GM23338 (cell line): ENCODE measurements around the gene CELA2B. TPM values are rescaled to one million over a fixed set of nuclear protein-coding genes. Genes with fewer than 3 reads are reported as not detected.

Experiments
- ATAC-seq: fragments of 200-7000 bp; cut with Tn5 transposase; 3 replicates; pipeline ENCODE4 v1.9.1; 2020
- DNase-seq: peaks from one replicate; pipeline ENCODE4 v3.0.0-alpha.2; 2015; ENCODE audit warnings: low spot score
- H2AFZ ChIP-seq: fragments of 200-600 bp; sonication (generic); 2 replicates; pipeline ENCODE4 v1.8.0; 2016; ENCODE audit warnings: antibody characterized with exemption, mild to moderate bottlenecking, moderate library complexity
- H3F3A ChIP-seq: fragments of 200-600 bp; sonication (generic); replicated peaks from 2 replicates; pipeline ENCODE4 v1.8.0; 2017; ENCODE audit warnings: antibody characterized with exemption, mixed run types, low read depth
- H3K27ac ChIP-seq: fragments of 200-600 bp; sonication (generic); 2 replicates; pipeline ENCODE4 v1.6.1; 2016; ENCODE audit warnings: low read depth
- H3K27me3 ChIP-seq: fragments of 200-600 bp; sonication (generic); 2 replicates; pipeline ENCODE4 v1.8.0; 2016; ENCODE audit warnings: mild to moderate bottlenecking, mixed run types, moderate library complexity; ENCODE audit not compliant: insufficient read depth
- H3K36me3 ChIP-seq: fragments of 200-600 bp; sonication (generic); 2 replicates; pipeline ENCODE4 v1.8.0; 2016; ENCODE audit warnings: mild to moderate bottlenecking; ENCODE audit not compliant: insufficient read depth
- H3K4me1 ChIP-seq: fragments of 200-600 bp; sonication (generic); 2 replicates; pipeline ENCODE4 v1.8.0; 2016; ENCODE audit warnings: mild to moderate bottlenecking, moderate library complexity; ENCODE audit not compliant: insufficient read depth
- H3K4me2 ChIP-seq: fragments of 200-600 bp; sonication (generic); 2 replicates; pipeline ENCODE4 v1.7.1; 2017; ENCODE audit warnings: mixed run types
- H3K4me3 ChIP-seq: fragments of 200-600 bp; sonication (generic); 2 replicates; pipeline ENCODE4 v1.6.1; 2016; ENCODE audit warnings: mixed run types
- H3K79me2 ChIP-seq: fragments of 200-600 bp; sonication (generic); replicated peaks from 2 replicates; pipeline ENCODE4 v1.8.0; 2017; ENCODE audit warnings: mild to moderate bottlenecking; ENCODE audit not compliant: insufficient read depth
- H3K9me2 ChIP-seq: fragments of 200-600 bp; sonication (generic); 2 replicates; pipeline ENCODE4 v1.8.0; 2017; ENCODE audit not compliant: insufficient read depth
- H4K20me1 ChIP-seq: fragments of 200-600 bp; sonication (generic); replicated peaks from 2 replicates; pipeline ENCODE4 v1.8.0; 2017; ENCODE audit warnings: mild to moderate bottlenecking; ENCODE audit not compliant: insufficient read depth
- H3K27ac Mint-ChIP-seq: 2 replicates; pipeline ENCODE4 v1.8.0; 2020; ENCODE audit warnings: inconsistent platforms, mild to moderate bottlenecking, moderate library complexity, mixed read lengths
- H3K27me3 Mint-ChIP-seq: 3 replicates; pipeline ENCODE4 v1.8.0; 2022; ENCODE audit warnings: low read depth, mild to moderate bottlenecking, moderate library complexity, mixed read lengths, inconsistent platforms; ENCODE audit not compliant: insufficient read depth, poor library complexity
- H3K36me3 Mint-ChIP-seq: 3 replicates; pipeline ENCODE4 v1.8.0; 2021; ENCODE audit warnings: low read depth, mild to moderate bottlenecking, inconsistent platforms, moderate library complexity, mixed read lengths
- H3K4me1 Mint-ChIP-seq: 3 replicates; pipeline ENCODE4 v1.8.0; 2020; ENCODE audit warnings: mild to moderate bottlenecking, inconsistent platforms, mixed read lengths
- H3K4me3 Mint-ChIP-seq: 3 replicates; pipeline ENCODE4 v1.8.0; 2021; ENCODE audit warnings: moderate library complexity, mild to moderate bottlenecking, inconsistent platforms, mixed read lengths
- H3K9me3 Mint-ChIP-seq: 3 replicates; pipeline ENCODE4 v1.8.0; 2020; ENCODE audit warnings: moderate library complexity, mild to moderate bottlenecking, inconsistent platforms, mixed read lengths
- CREB1 ChIP-seq: fragments of 250-450 bp; sonication (Bioruptor Pico); IDR thresholded peaks from 2 replicates; pipeline ENCODE4 v1.5.0; 2020; ENCODE audit warnings: low read depth, mild to moderate bottlenecking, moderate library complexity
- EZH2phosphoT487 ChIP-seq: fragments of 200-600 bp; sonication (generic); IDR thresholded peaks from one replicate; pipeline ENCODE4 v1.8.1; 2018; ENCODE audit warnings: antibody characterized with exemption; ENCODE audit not compliant: unreplicated experiment
- NANOG ChIP-seq: IDR thresholded peaks from 2 replicates; pipeline ENCODE4 v1.6.1; 2016; ENCODE audit warnings: antibody characterized with exemption, borderline replicate concordance
- POLR2AphosphoS5 ChIP-seq: IDR thresholded peaks from 2 replicates; pipeline ENCODE4 v1.6.1; 2016; ENCODE audit warnings: antibody characterized with exemption, low read depth
- STAT1 ChIP-seq: IDR thresholded peaks from one replicate; pipeline ENCODE4 v1.6.1; 2016; ENCODE audit warnings: antibody characterized with exemption; ENCODE audit not compliant: unreplicated experiment
- ZNF114 ChIP-seq: fragments of 250-450 bp; sonication (Bioruptor Pico); IDR thresholded peaks from 2 replicates; pipeline ENCODE4 v1.5.0; 2020; ENCODE audit warnings: mild to moderate bottlenecking, moderate library complexity
- ZNF331 ChIP-seq: fragments of 250-450 bp; sonication (Bioruptor Pico); IDR thresholded peaks from 2 replicates; pipeline ENCODE4 v1.5.0; 2020; ENCODE audit warnings: low read depth, mild to moderate bottlenecking, moderate library complexity
- polyA plus RNA-seq: library from polyadenylated mRNA; unstranded; fragments of >200 nt; fragmentation: Nextera tagmentation; extraction: Ambion mirVana; gene quantifications from 2 replicates; pipeline ENCODE4 v1.2.1, GENCODE V29; 2016
- total RNA-seq: library from RNA; depleted of rRNA; stranded (reverse); fragments of >200 nt; shearing (Covaris generic); gene quantifications from 2 replicates; pipeline ENCODE4 v1.2.3, GENCODE V29; 2014
- TF ChIP-seq, protein P1 (sequence below): fragments of 250-450 bp; sonication (Bioruptor Pico); IDR thresholded peaks from 2 replicates; pipeline ENCODE4 v1.5.0; 2020; ENCODE audit warnings: mild to moderate bottlenecking, moderate library complexity
- TF ChIP-seq, protein P2 (sequence below): IDR thresholded peaks from one replicate; pipeline ENCODE4 v1.6.1; 2018; ENCODE audit warnings: antibody characterized with exemption; ENCODE audit not compliant: unreplicated experiment

The CELA2B gene
- total and polyA plus RNA-seq, 2 experiments from 2014 or later = not detected

DNA sequence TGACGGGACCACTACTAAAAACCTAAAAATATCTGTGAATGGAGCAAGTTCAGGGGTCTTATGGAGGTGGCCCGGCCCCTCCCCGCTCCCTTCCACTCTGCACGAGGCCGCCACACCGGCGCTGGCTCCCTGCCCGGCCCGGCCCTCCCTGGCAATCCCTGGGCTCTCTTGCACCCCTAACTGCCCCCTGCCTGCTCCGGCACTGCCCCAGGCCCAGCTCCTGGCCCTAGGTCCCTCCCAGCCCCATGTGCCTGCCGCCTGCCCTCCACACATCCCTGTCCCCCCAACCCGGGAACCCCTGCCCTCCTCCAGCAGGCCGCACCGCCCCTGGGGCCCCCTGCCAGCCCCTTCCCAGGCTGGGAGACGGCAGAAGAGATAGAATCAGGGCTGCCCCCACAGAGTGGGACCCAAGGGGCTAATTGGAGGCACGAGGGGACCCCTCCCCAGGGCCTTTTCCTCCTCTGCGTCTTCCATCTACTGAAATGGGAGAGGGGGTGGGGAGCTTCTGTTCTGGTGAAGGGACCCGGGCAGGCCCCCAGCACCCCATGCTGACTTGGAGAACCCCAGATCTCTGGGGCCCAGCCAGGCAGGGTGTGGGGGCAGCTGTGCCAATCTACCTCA, 47.0 kb upstream of the CELA2B start:
- H3K36me3 ChIP-seq = no peaks in the 10 kb centered on the region
- H3K4me2 ChIP-seq = no peak overlapping the region
- Mint-ChIP-seq H3K27ac (no peak overlapping the region), H3K9me3 (no peaks in the 10 kb centered on the region), H3K27me3 (peaks cover 14% of the 10 kb centered on the region), H3K36me3 (no peaks in the 10 kb centered on the region; the same call in 2 of the 3 replicates), H3K4me3 (no peak overlapping the region), H3K4me1 (peaks cover 11% of the 10 kb centered on the region; the same call in 2 of the 3 replicates)
- no peaks in the 10 kb centered on the region for H4K20me1 ChIP-seq
- no peaks in the 10 kb centered on the region for H3K79me2 ChIP-seq
- H3K9me2 ChIP-seq = no peaks in the 10 kb centered on the region
- H2AFZ ChIP-seq = no peak overlapping the region
- H3F3A ChIP-seq = no peaks in the 10 kb centered on the region
- no peak overlapping the region for H3K4me3 ChIP-seq
- TF ChIP-seq ZNF331 = no peak
- TF ChIP-seq, protein P1, sequence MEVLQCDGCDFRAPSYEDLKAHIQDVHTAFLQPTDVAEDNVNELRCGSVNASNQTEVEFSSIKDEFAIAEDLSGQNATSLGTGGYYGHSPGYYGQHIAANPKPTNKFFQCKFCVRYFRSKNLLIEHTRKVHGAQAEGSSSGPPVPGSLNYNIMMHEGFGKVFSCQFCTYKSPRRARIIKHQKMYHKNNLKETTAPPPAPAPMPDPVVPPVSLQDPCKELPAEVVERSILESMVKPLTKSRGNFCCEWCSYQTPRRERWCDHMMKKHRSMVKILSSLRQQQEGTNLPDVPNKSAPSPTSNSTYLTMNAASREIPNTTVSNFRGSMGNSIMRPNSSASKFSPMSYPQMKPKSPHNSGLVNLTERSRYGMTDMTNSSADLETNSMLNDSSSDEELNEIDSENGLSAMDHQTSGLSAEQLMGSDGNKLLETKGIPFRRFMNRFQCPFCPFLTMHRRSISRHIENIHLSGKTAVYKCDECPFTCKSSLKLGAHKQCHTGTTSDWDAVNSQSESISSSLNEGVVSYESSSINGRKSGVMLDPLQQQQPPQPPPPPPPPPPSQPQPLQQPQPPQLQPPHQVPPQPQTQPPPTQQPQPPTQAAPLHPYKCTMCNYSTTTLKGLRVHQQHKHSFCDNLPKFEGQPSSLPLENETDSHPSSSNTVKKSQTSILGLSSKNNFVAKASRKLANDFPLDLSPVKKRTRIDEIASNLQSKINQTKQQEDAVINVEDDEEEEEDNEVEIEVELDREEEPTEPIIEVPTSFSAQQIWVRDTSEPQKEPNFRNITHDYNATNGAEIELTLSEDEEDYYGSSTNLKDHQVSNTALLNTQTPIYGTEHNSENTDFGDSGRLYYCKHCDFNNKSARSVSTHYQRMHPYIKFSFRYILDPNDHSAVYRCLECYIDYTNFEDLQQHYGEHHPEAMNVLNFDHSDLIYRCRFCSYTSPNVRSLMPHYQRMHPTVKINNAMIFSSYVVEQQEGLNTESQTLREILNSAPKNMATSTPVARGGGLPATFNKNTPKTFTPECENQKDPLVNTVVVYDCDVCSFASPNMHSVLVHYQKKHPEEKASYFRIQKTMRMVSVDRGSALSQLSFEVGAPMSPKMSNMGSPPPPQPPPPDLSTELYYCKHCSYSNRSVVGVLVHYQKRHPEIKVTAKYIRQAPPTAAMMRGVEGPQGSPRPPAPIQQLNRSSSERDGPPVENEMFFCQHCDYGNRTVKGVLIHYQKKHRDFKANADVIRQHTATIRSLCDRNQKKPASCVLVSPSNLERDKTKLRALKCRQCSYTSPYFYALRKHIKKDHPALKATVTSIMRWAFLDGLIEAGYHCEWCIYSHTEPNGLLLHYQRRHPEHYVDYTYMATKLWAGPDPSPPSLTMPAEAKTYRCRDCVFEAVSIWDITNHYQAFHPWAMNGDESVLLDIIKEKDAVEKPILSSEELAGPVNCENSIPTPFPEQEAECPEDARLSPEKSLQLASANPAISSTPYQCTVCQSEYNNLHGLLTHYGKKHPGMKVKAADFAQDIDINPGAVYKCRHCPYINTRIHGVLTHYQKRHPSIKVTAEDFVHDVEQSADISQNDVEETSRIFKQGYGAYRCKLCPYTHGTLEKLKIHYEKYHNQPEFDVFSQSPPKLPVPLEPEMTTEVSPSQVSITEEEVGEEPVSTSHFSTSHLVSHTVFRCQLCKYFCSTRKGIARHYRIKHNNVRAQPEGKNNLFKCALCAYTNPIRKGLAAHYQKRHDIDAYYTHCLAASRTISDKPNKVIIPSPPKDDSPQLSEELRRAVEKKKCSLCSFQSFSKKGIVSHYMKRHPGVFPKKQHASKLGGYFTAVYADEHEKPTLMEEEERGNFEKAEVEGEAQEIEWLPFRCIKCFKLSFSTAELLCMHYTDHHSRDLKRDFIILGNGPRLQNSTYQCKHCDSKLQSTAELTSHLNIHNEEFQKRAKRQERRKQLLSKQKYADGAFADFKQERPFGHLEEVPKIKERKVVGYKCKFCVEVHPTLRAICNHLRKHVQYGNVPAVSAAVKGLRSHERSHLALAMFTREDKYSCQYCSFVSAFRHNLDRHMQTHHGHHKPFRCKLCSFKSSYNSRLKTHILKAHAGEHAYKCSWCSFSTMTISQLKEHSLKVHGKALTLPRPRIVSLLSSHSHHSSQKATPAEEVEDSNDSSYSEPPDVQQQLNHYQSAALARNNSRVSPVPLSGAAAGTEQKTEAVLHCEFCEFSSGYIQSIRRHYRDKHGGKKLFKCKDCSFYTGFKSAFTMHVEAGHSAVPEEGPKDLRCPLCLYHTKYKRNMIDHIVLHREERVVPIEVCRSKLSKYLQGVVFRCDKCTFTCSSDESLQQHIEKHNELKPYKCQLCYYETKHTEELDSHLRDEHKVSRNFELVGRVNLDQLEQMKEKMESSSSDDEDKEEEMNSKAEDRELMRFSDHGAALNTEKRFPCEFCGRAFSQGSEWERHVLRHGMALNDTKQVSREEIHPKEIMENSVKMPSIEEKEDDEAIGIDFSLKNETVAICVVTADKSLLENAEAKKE (CRISPR knock-in tag) = no peak
- no peak for ATAC-seq
- DNase-seq = no peak
- H3K27me3 ChIP-seq = no peaks in the 10 kb centered on the region
- H3K4me1 ChIP-seq = no peaks in the 10 kb centered on the region
- no peak overlapping the region for H3K27ac ChIP-seq

DNA sequence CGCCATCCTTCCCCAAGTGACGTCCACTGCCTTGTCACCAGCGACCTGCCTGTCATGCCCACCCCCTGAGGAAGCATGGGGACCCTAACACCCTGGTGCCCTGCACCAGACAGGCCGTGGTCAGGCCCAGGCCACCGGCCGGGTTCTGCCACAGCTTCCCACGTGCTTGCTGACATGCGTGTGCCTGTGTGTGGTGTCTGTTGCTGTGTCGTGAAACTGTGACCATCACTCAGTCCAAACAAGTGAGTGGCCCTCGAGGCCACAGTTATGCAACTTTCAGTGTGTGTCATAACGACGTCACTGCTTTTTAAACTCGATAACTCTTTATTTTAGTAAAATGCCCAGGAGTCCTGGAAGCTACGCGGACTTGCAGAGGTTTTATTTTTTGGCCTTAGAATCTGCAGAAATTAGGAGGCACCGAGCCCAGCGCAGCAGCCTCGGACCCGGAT, 46.2 kb upstream of the CELA2B start:
- Histone ChIP-seq H2AFZ (no peak overlapping the region), H3K4me2 (no peak overlapping the region), H3K4me1 (no peaks in the 10 kb centered on the region), H4K20me1 (no peaks in the 10 kb centered on the region), H3F3A (no peaks in the 10 kb centered on the region), H3K9me2 (no peaks in the 10 kb centered on the region), H3K27ac (no peak overlapping the region; the same call in 1 of the 2 replicates), H3K27me3 (no peaks in the 10 kb centered on the region), H3K79me2 (no peaks in the 10 kb centered on the region), H3K36me3 (no peaks in the 10 kb centered on the region), H3K4me3 (no peak overlapping the region)
- Mint-ChIP-seq H3K4me1 (peaks cover 11% of the 10 kb centered on the region; the same call in 2 of the 3 replicates), H3K27ac (no peak overlapping the region), H3K36me3 (no peaks in the 10 kb centered on the region; the same call in 2 of the 3 replicates), H3K4me3 (no peak overlapping the region), H3K27me3 (peaks cover 12% of the 10 kb centered on the region), H3K9me3 (no peaks in the 10 kb centered on the region)
- no peak for DNase-seq
- ATAC-seq = no peak
- no peak for TF ChIP-seq CREB1 (CRISPR knock-in tag)
- no peak for TF ChIP-seq ZNF114 (CRISPR knock-in tag)
- no peak for TF ChIP-seq EZH2phosphoT487
- TF ChIP-seq NANOG = no peak
- TF ChIP-seq, protein P2, sequence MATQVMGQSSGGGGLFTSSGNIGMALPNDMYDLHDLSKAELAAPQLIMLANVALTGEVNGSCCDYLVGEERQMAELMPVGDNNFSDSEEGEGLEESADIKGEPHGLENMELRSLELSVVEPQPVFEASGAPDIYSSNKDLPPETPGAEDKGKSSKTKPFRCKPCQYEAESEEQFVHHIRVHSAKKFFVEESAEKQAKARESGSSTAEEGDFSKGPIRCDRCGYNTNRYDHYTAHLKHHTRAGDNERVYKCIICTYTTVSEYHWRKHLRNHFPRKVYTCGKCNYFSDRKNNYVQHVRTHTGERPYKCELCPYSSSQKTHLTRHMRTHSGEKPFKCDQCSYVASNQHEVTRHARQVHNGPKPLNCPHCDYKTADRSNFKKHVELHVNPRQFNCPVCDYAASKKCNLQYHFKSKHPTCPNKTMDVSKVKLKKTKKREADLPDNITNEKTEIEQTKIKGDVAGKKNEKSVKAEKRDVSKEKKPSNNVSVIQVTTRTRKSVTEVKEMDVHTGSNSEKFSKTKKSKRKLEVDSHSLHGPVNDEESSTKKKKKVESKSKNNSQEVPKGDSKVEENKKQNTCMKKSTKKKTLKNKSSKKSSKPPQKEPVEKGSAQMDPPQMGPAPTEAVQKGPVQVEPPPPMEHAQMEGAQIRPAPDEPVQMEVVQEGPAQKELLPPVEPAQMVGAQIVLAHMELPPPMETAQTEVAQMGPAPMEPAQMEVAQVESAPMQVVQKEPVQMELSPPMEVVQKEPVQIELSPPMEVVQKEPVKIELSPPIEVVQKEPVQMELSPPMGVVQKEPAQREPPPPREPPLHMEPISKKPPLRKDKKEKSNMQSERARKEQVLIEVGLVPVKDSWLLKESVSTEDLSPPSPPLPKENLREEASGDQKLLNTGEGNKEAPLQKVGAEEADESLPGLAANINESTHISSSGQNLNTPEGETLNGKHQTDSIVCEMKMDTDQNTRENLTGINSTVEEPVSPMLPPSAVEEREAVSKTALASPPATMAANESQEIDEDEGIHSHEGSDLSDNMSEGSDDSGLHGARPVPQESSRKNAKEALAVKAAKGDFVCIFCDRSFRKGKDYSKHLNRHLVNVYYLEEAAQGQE = no peak
- TF ChIP-seq POLR2AphosphoS5 = no peak
- TF ChIP-seq STAT1 = no peak
